Muscle of back (tissue), 13 donors: ENCODE data around the gene RGS19. TPM values are rescaled to one million over a fixed set of nuclear protein-coding genes. Genes with fewer than 3 reads are reported as not detected.
"Not testable (repeated sequence)": the region's sequence is repeated elsewhere in the genome, so short reads cannot be mapped to it uniquely, and the experiment has no call there.

Experiments
- DNase-seq, 3 donors: peaks; one replicate each; pipeline versions ENCODE4 v3.0.0 to v3.0.0-alpha.2; 2013
- long read RNA-seq, 9 donors: transcript quantifications; one replicate each; lab custom pipeline, GENCODE V29; 2026
- polyA plus RNA-seq, 10 donors: library from polyadenylated mRNA; unstranded; fragments of 120-200 nt; gene quantifications; one replicate each; pipeline ENCODE4 v1.2.1, GENCODE V29; 2013; ENCODE audit not compliant: insufficient read length in 10 of 10

RGS19 gene, protein sequence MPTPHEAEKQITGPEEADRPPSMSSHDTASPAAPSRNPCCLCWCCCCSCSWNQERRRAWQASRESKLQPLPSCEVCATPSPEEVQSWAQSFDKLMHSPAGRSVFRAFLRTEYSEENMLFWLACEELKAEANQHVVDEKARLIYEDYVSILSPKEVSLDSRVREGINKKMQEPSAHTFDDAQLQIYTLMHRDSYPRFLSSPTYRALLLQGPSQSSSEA
- 10 to 100 TPM in 1 of 10 donors, 1 to 10 TPM in 9; 4.4 to 10.2 (median 5.6) TPM for polyA plus RNA-seq
- long read RNA-seq, donor 1, partial matches to known transcripts: 0 of 2 reads
- long read RNA-seq, donor 1, other reads (novel, unspliced or antisense): 0 of 2 reads
- long read RNA-seq, donor 2, partial matches to known transcripts: 0 of 4 reads
- long read RNA-seq, donor 2, other reads (novel, unspliced or antisense): 0 of 4 reads
- long read RNA-seq, donor 3: 0 reads
- long read RNA-seq, donor 4, partial matches to known transcripts: 7 of 25 reads
- long read RNA-seq, donor 4, other reads (novel, unspliced or antisense): 16 of 25 reads
- long read RNA-seq, donor 5, partial matches to known transcripts: 0 of 5 reads
- long read RNA-seq, donor 5, other reads (novel, unspliced or antisense): 0 of 5 reads
- long read RNA-seq, donor 6, partial matches to known transcripts: 0 of 4 reads
- long read RNA-seq, donor 6, other reads (novel, unspliced or antisense): 0 of 4 reads
- long read RNA-seq, donor 7, partial matches to known transcripts: 0 of 1 reads
- long read RNA-seq, donor 7, other reads (novel, unspliced or antisense): 0 of 1 reads
- long read RNA-seq, donor 8, partial matches to known transcripts: 0 of 3 reads
- long read RNA-seq, donor 8, other reads (novel, unspliced or antisense): 0 of 3 reads
- long read RNA-seq, donor 9: 0 reads

DNA sequence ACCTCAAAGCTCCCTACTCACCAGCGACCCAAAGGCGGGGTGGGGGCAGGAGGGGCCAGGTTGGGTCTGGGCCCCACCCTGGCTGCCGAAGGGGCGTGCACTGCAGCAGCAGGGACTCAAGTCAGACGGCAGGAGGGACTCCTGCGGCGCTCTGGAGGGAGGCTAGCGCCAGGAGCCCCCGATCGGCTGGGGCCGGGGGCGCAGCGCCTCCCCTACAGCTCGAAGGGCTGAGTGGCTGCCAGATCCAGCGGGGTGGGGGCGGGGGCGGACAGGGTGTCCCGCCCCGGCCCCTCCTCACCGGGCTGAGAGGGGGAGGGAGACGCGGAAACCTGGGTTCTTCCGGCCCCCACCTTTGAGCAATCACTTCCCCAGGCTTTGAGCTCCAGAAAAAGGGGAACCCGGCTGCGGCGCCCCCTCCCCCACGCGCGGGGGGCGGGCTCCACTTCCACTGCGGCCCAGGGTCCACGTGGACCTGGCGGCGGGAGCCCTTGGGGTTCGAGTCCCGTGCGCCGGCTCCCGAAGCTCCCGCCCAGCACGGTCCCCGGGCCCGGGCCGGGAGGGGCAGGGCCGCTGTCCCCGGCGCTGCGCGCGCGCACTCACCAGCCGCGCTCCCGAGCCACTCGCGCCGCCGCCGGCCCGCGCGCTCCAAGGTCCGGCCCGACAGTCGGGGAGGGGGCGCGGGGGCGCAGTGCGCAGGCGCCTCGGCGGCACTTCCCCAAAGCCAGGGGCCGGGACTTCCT is at the start of gene RGS19:
RGS19 (minus strand) TSS at position 246 of the 740 bp plus-strand sequence. CDS start 2,632 bp downstream, outside the sequence.
- DNase-seq: peak; percentile 60 to 89 (median 88)

DNA sequence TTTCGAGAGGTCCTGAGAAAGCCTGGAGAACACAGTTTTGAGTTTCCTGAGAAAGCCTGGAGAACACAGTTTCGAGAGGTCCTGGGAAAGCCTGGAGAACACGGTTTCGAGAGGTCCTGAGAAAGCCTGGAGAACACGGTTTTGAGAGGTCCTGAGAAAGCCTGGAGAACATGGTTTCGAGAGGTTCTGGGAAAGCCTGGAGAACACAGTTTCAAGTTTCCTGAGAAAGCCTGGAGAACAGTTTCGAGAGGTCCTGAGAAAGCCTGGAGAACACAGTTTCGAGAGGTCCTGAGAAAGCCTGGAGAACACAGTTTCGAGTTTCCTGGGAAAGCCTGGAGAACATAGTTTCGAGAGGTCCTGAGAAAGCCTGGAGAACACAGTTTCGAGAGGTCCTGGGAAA is 44.2 kb upstream of the RGS19 start:
- not testable (repeated sequence) for DNase-seq

- not testable (repeated sequence) for DNase-seq
These were observed 43.6 kb upstream of the RGS19 start for GRCh38 chr20:64122927-64123326.

GRCh38 chr20:64121586-64121985 is 42.3 kb upstream of the RGS19 start:
- DNase-seq: no peak

DNA sequence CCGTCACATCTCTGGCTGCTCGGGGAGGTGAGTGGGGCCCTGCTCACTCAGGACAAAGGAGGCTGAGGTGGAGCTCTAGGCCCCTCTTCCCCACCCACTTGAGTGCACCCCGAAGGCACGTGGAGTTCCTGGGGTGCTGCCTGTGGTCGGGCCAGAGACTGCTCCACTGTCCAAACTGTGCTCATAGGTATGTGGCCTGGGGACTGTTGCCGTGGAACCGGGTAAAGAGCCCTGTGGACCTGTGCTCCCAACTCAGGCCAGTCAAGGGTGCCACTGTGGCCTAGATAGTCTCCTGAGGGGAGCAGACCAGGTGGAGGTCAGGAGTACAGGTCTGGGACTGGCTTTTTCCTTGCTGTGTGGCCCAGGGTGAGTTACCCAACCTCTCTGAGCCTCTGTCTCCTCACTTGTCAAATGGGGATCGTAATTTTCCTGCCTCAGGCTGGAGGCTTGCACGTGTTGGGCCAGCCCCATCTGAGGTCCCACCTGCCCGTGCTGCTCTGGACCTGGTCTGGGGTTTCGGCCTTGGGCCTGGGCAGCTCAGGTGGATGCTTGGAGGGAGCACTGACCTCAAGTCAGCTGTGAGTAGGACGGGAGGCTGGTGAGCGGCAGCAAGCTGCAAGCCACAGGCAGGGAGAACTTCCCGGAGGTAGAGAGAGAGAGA is 40.5 kb upstream of the RGS19 start:
- peak in 1 of 3 donors; percentile 40 for DNase-seq

- no peak for DNase-seq
These were observed 40.0 kb upstream of the RGS19 start for GRCh38 chr20:64119301-64119680.

DNA sequence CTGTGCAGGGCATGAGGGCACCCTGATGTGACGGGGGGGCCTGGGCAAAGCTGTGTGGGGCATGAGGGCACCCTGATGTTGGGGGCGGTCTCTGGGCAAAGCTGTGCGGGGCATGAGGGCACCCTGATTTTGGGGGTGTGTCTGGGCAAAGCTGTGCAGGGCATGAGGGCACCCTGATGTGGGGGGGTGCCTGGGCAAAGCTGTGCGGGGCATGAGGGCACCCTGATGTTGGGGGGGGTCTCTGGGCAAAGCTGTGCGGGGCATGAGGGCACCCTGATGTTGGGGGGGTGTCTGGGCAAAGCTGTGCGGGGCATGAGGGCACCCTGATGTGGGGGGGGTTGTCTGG is 38.1 kb upstream of the RGS19 start:
- not testable (repeated sequence) for DNase-seq

GRCh38 chr20:64116541-64117431 is 37.5 kb upstream of the RGS19 start:
- DNase-seq: no peak

DNA sequence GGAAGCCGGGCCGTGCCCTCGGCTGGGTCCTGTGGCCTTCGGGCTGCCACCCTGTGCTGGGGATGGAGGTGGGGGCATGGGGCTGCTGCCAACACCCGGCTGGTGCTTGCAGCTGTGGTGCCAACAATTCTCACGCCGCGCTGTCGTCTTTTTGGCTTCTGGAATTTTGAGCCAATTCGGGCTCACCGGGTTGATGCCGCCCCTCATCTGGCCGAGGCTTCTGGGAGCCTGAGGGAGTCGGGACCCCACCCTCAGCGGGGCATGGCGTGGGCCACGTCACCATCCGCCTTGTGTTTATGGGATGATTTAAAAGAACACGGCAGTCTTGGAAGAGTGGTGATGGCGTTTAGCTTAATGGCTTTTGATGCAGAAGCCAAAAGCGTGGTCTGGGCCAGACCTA is 36.7 kb upstream of the RGS19 start:
- DNase-seq: no peak

DNA sequence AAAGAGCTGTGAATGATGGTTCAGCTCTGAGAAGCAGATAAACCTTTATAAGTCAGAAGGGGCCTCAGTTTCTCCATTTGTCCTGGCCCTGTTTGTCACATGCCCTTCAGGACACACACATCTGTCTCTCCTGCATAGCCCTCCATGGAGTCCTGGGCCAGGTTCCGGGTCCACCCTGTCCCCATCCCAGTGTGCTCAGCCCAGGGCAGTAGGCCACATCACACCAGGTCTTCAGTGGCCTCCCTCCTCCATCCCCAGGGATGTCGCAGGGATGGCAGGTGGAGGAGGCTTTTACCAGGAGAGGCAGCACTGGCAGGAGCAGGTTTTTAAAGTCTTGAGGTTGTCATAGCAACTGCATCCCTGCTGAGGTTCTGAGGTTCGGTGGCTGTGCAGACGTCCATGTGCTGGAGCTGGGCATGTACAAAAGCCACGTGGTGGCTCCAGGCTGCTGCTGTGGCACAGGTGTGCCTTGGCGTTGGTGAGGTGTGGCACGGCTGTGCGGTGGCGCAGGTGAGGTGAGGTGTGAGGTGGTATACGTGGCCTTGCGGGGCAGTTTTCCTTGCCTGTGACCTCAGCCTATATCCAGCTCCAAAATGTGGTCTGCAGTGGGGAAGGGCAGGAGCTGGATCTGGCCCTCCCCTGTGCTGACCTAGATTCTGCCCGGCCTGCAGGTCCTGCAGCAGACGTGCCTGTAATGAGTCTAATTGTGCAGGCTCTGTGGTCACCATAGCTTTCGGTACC is 36.0 kb upstream of the RGS19 start:
- no peak for DNase-seq

- no peak for DNase-seq
These were observed 35.1 kb upstream of the RGS19 start for GRCh38 chr20:64114356-64114971.

DNA sequence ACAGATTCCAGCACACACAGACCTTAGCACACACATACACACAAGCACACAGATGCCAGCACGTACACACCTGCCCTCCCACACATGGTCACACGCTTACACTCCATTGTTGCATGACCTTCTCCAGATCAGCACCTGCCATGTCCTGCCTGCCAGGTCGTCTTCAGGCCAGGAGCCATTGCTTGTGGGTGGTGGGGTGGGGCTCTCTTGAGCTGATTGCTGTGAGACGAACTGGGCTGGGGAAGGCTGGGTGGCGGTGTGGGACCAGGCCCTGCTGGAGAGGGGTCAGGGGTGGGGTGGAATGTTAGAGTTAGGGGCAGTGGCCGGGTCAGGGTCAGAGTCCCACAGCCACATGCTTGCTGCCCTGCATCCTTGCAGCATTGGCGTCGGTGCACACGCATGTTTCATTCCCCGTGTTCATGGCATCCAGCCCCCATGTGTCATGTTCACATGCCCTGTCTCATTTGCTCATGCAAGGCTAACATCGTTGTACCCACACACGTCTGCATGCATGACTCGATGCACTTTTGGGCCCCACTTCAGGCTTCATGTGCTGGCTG is 34.6 kb upstream of the RGS19 start:
- no peak for DNase-seq

DNA sequence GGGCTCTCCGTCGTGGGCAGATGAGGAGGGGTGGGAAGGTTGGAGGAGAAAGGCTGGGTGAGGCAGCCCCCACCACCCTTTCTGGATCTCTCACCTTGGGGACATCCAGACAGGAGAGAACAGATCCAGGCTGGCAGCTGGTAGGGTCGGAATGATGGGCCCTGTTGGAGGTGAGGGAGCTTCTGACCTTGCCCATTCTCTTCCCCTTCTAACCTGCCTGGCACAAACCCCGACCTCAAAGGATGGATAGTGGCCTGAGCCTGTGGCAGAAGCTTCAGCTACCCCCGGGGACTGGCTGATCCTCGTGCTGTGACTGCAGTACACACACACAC is 34.1 kb upstream of the RGS19 start:
- no peak for DNase-seq

DNA sequence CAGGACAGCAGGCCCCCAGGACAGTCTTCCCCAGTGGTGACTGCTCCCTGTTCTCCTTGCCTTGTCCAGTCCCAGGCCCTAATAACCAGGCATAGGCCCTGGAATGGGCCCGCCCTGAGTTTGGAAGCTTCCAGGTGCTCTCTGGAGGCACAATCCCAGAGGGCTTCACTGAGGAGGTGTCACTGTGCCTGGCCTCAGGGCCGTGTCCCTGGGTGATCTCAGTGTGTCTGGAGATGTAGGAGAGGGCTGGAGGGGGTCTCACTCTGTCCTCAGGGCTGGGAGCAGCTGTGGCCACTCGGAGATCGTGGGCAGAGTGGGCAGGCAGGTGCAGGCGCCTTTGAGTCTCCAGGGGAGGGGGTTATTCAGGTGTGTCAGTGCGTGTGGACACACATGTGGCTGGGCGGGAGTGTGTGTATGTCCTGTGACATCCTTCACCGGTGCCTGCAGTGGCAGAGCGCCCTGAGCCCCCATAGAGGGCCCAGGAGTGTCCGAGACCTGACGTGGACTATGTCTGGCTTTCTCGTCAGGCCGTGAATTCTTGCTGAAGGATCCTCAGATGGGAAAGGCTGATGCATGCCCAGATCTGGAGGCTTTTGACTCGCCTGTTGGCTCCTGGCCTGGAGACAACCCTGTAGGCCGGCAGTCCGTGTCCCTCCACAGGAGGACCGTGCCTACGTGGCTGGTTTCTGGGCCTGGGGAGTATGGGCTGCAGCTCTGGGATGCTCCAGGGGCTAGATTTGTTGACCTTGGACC is 33.5 kb upstream of the RGS19 start:
- no peak for DNase-seq

DNA sequence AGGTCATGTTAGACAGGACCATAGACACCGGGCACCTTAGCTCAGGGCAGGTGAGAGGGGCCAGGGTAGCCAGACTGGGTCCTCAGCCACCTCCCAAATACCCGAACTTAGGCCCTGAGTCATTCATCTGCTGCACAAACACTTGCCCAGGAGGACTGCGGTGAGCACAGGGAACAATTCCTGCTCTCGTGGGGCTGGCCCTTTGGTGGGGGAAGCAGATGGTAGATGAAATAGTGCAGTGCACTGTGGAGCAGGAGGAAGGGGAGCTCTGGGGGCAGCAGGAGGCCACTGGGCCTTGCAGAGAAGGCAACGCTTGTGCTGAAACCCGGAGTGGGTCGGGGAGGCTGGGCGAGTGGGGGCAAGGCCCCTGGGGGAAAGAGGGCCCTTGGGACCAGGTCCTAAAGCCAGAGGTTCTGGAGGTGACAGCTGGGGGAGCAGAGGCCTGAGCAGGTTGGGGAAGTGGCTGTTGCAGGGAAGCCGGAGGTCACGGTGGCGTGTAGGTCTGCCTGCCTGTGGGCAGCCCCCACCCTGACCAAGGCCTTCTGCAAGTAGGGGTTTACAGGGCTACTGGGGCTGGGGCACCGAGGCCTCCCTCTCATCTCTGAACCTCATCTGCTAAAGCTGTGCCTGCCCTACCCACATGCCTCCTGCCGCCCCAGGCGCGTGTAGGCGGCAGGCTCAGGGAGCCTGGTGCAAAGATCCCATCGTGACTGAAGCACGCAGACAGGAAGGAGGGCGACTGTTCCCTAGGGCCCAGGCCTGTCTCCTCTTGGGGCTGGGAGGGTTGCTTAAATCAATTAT is 32.7 kb upstream of the RGS19 start:
- no peak for DNase-seq

- DNase-seq: no peak
These were observed 31.2 kb upstream of the RGS19 start for GRCh38 chr20:64110411-64111068.
